Amniotic epithelial cell (primary cell): Measurements from ENCODE around the gene FSTL1.
A peak's percentile ranks its signal among the peaks of the same experiment; 100 is the strongest.

Source experiments
- DNase-seq: peaks from one replicate; pipeline ENCODE4 v3.0.0-alpha.2; 2010; ENCODE audit warnings: low read depth

FSTL1 gene

GRCh38 chr3:120440001-120440703 is 10.6 kb downstream of the FSTL1 start:
- no peak for DNase-seq

- DNase-seq = peak; percentile 86
These were observed 12.0 kb downstream of the FSTL1 start for GRCh38 chr3:120438665-120439370.

- no peak for DNase-seq
These were observed 12.6 kb downstream of the FSTL1 start for GRCh38 chr3:120438216-120438615.

- DNase-seq = no peak
These were observed 13.2 kb downstream of the FSTL1 start for GRCh38 chr3:120437559-120437958.

- no peak for DNase-seq
These were observed 14.2 kb downstream of the FSTL1 start for GRCh38 chr3:120436523-120437050.

- DNase-seq = peak; percentile 40
These were observed 15.2 kb downstream of the FSTL1 start for GRCh38 chr3:120435621-120436020.

- no peak for DNase-seq
These were observed 17.0 kb downstream of the FSTL1 start for GRCh38 chr3:120433662-120434331.

- DNase-seq = peak; percentile 89
These were observed 18.5 kb downstream of the FSTL1 start for GRCh38 chr3:120432150-120432860.

GRCh38 chr3:120429921-120430361 is 20.9 kb downstream of the FSTL1 start:
- peak; percentile 66 for DNase-seq

- DNase-seq = no peak
These were observed 21.9 kb downstream of the FSTL1 start for GRCh38 chr3:120428924-120429323.

- DNase-seq = no peak
These were observed 23.6 kb downstream of the FSTL1 start for GRCh38 chr3:120427201-120427600.

GRCh38 chr3:120425572-120426250 is 25.1 kb downstream of the FSTL1 start:
- peak; percentile 85 for DNase-seq

- no peak for DNase-seq
These were observed 25.7 kb downstream of the FSTL1 start for GRCh38 chr3:120424976-120425570.

- DNase-seq = no peak
These were observed 26.3 kb downstream of the FSTL1 start for GRCh38 chr3:120424506-120424905.

- no peak for DNase-seq
These were observed 27.4 kb downstream of the FSTL1 start for GRCh38 chr3:120423432-120423831.

- no peak for DNase-seq
These were observed 28.9 kb downstream of the FSTL1 start for GRCh38 chr3:120421926-120422325.

GRCh38 chr3:120420928-120421551 is 29.8 kb downstream of the FSTL1 start:
- peak; percentile 31 for DNase-seq

GRCh38 chr3:120420360-120420759 is 30.4 kb downstream of the FSTL1 start:
- peak; percentile 81 for DNase-seq

- DNase-seq = no peak
These were observed 31.0 kb downstream of the FSTL1 start for GRCh38 chr3:120419797-120420196.

GRCh38 chr3:120418866-120419490 is 31.8 kb downstream of the FSTL1 start:
- peak; percentile 38 for DNase-seq
